SU-DHL-6 (cell line): ENCODE results near the gene ESRRB.

Source experiments
- H2AFZ ChIP-seq: fragments of 200-600 bp; sonication (generic); 2 replicates; pipeline ENCODE4 v1.6.1; 2014; ENCODE audit warnings: low read depth, mild to moderate bottlenecking, moderate library complexity, mixed read lengths, antibody characterized with exemption, low read length; ENCODE audit not compliant: severe bottlenecking
- H3F3A ChIP-seq: fragments of 200-600 bp; shearing (Covaris generic); 2 replicates; pipeline ENCODE4 v1.6.0; 2016; ENCODE audit warnings: antibody characterized with exemption, mild to moderate bottlenecking; ENCODE audit not compliant: insufficient read depth
- H3K27ac ChIP-seq: fragments of 200-600 bp; sonication (generic); 2 replicates; pipeline ENCODE4 v1.5.1; 2016; ENCODE audit warnings: low read depth, mild to moderate bottlenecking, low read length, moderate library complexity, mixed read lengths
- H3K27me3 ChIP-seq: fragments of 200-600 bp; sonication (generic), shearing (Covaris generic); 2 replicates; pipeline ENCODE4 v1.6.0; 2014; ENCODE audit warnings: mild to moderate bottlenecking, low read length
- H3K36me3 ChIP-seq: fragments of 200-600 bp; sonication (generic); 2 replicates; pipeline ENCODE4 v1.6.1; 2014; ENCODE audit warnings: mild to moderate bottlenecking, low read length, mixed read lengths
- H3K4me2 ChIP-seq: fragments of 300-600, 200-600 bp; shearing (Covaris generic), sonication (generic); 2 replicates; pipeline ENCODE4 v1.6.0; 2014; ENCODE audit warnings: low read length, low read depth, mild to moderate bottlenecking; ENCODE audit not compliant: poor library complexity, severe bottlenecking
- H3K4me3 ChIP-seq: fragments of 200-600 bp; sonication (generic); 2 replicates; pipeline ENCODE4 v1.5.1; 2014; ENCODE audit warnings: antibody characterized with exemption, low read length, mild to moderate bottlenecking, mixed read lengths; ENCODE audit not compliant: insufficient read depth, poor library complexity, severe bottlenecking
- H3K79me2 ChIP-seq: fragments of 200-600 bp; sonication (generic); 2 replicates; pipeline ENCODE4 v1.6.1; 2014; ENCODE audit warnings: mild to moderate bottlenecking, low read length, moderate library complexity; ENCODE audit not compliant: insufficient read depth
- H3K9ac ChIP-seq: fragments of 200-600 bp; sonication (generic); 2 replicates; pipeline ENCODE4 v1.7.0; 2014; ENCODE audit warnings: mild to moderate bottlenecking, low read length
- H3K9me2 ChIP-seq: fragments of 200-600 bp; sonication (generic); replicated peaks from 2 replicates; pipeline ENCODE4 v1.6.1; 2014; ENCODE audit warnings: low read length; ENCODE audit not compliant: insufficient read depth
- H3K9me3 ChIP-seq: fragments of 200-600 bp; sonication (generic); 2 replicates; pipeline ENCODE4 v1.6.1; 2014; ENCODE audit warnings: low read length, mixed read lengths; ENCODE audit not compliant: insufficient read depth
- H4K20me1 ChIP-seq: fragments of 200-600 bp; sonication (generic); 2 replicates; pipeline ENCODE4 v1.6.1; 2014; ENCODE audit warnings: low read depth, mild to moderate bottlenecking, antibody characterized with exemption, low read length, moderate library complexity, mixed read lengths
- CTCF ChIP-seq: fragments of 200-600 bp; sonication (generic); IDR thresholded peaks from one replicate; pipeline ENCODE4 v1.5.1; 2017; ENCODE audit warnings: antibody characterized with exemption, mild to moderate bottlenecking, low read length, moderate library complexity; ENCODE audit not compliant: insufficient read depth, poor library complexity, severe bottlenecking
- EZH2phosphoT487 ChIP-seq: fragments of 200-600 bp; sonication (generic), shearing (Covaris generic); conservative IDR thresholded peaks from 2 replicates; pipeline ENCODE4 v1.6.1; 2018; ENCODE audit warnings: mild to moderate bottlenecking, antibody characterized with exemption, low read length, moderate library complexity, mixed read lengths

Gene ESRRB

GRCh38 chr14:76501156-76501720, 125.3 kb downstream of the ESRRB start:
- Histone ChIP-seq H3K27ac (no peak overlapping the region), H3K9me3 (no peaks in the 10 kb centered on the region), H3K4me3 (no peak overlapping the region), H3K36me3 (no peaks in the 10 kb centered on the region), H3K9me2 (no peaks in the 10 kb centered on the region), H3F3A (no peaks in the 10 kb centered on the region), H2AFZ (no peak overlapping the region), H4K20me1 (no peaks in the 10 kb centered on the region), H3K27me3 (no peaks in the 10 kb centered on the region), H3K79me2 (no peaks in the 10 kb centered on the region), H3K9ac (no peak overlapping the region), H3K4me2 (no peak overlapping the region)
- TF ChIP-seq EZH2phosphoT487 (no peak), CTCF (no peak)

- Histone ChIP-seq H3K27ac (no peak overlapping the region), H3K9me2 (no peaks in the 10 kb centered on the region), H2AFZ (no peak overlapping the region), H3K27me3 (no peaks in the 10 kb centered on the region), H3K9ac (no peak overlapping the region), H4K20me1 (no peaks in the 10 kb centered on the region), H3K9me3 (no peaks in the 10 kb centered on the region), H3K4me3 (no peak overlapping the region), H3F3A (no peaks in the 10 kb centered on the region), H3K4me2 (no peak overlapping the region), H3K36me3 (no peaks in the 10 kb centered on the region), H3K79me2 (no peaks in the 10 kb centered on the region)
- no peak for TF ChIP-seq CTCF
- no peak for TF ChIP-seq EZH2phosphoT487
These were observed 126.3 kb downstream of the ESRRB start for GRCh38 chr14:76502219-76502618.

- no peaks in the 10 kb centered on the region for H3K27me3 ChIP-seq
- H3K27ac ChIP-seq = no peak overlapping the region
- H4K20me1 ChIP-seq = no peaks in the 10 kb centered on the region
- H3K36me3 ChIP-seq = no peaks in the 10 kb centered on the region
- no peaks in the 10 kb centered on the region for H3F3A ChIP-seq
- H2AFZ ChIP-seq = no peak overlapping the region
- H3K9ac ChIP-seq = no peak overlapping the region
- TF ChIP-seq EZH2phosphoT487 (no peak), CTCF (no peak)
- no peak overlapping the region for H3K4me2 ChIP-seq
- no peak overlapping the region for H3K4me3 ChIP-seq
- no peaks in the 10 kb centered on the region for H3K9me2 ChIP-seq
- no peaks in the 10 kb centered on the region for H3K9me3 ChIP-seq
- H3K79me2 ChIP-seq = no peaks in the 10 kb centered on the region
These were observed 126.7 kb downstream of the ESRRB start for GRCh38 chr14:76502638-76503037.

GRCh38 chr14:76509311-76509710, 133.4 kb downstream of the ESRRB start:
- TF ChIP-seq CTCF (no peak), EZH2phosphoT487 (no peak)
- H3K36me3 ChIP-seq = no peaks in the 10 kb centered on the region
- no peak overlapping the region for H3K4me2 ChIP-seq
- H3F3A ChIP-seq = no peaks in the 10 kb centered on the region
- no peaks in the 10 kb centered on the region for H3K9me2 ChIP-seq
- H3K4me3 ChIP-seq = no peak overlapping the region
- no peak overlapping the region for H2AFZ ChIP-seq
- H4K20me1 ChIP-seq = no peaks in the 10 kb centered on the region
- H3K9me3 ChIP-seq = no peaks in the 10 kb centered on the region
- H3K27me3 ChIP-seq = no peaks in the 10 kb centered on the region
- no peaks in the 10 kb centered on the region for H3K79me2 ChIP-seq
- H3K27ac ChIP-seq = no peak overlapping the region
- no peak overlapping the region for H3K9ac ChIP-seq
